SU-DHL-6 (cell line): ENCODE results near the gene TOP3A.

ENCODE experiments used
- H2AFZ ChIP-seq: fragments of 200-600 bp; sonication (generic); 2 replicates; pipeline ENCODE4 v1.6.1; 2014; ENCODE audit warnings: low read depth, mild to moderate bottlenecking, moderate library complexity, mixed read lengths, antibody characterized with exemption, low read length; ENCODE audit not compliant: severe bottlenecking
- H3F3A ChIP-seq: fragments of 200-600 bp; shearing (Covaris generic); 2 replicates; pipeline ENCODE4 v1.6.0; 2016; ENCODE audit warnings: antibody characterized with exemption, mild to moderate bottlenecking; ENCODE audit not compliant: insufficient read depth
- H3K27ac ChIP-seq: fragments of 200-600 bp; sonication (generic); 2 replicates; pipeline ENCODE4 v1.5.1; 2016; ENCODE audit warnings: low read depth, mild to moderate bottlenecking, low read length, moderate library complexity, mixed read lengths
- H3K27me3 ChIP-seq: fragments of 200-600 bp; sonication (generic), shearing (Covaris generic); 2 replicates; pipeline ENCODE4 v1.6.0; 2014; ENCODE audit warnings: mild to moderate bottlenecking, low read length
- H3K36me3 ChIP-seq: fragments of 200-600 bp; sonication (generic); 2 replicates; pipeline ENCODE4 v1.6.1; 2014; ENCODE audit warnings: mild to moderate bottlenecking, low read length, mixed read lengths
- H3K4me2 ChIP-seq: fragments of 300-600, 200-600 bp; shearing (Covaris generic), sonication (generic); 2 replicates; pipeline ENCODE4 v1.6.0; 2014; ENCODE audit warnings: low read length, low read depth, mild to moderate bottlenecking; ENCODE audit not compliant: poor library complexity, severe bottlenecking
- H3K4me3 ChIP-seq: fragments of 200-600 bp; sonication (generic); 2 replicates; pipeline ENCODE4 v1.5.1; 2014; ENCODE audit warnings: antibody characterized with exemption, low read length, mild to moderate bottlenecking, mixed read lengths; ENCODE audit not compliant: insufficient read depth, poor library complexity, severe bottlenecking
- H3K79me2 ChIP-seq: fragments of 200-600 bp; sonication (generic); 2 replicates; pipeline ENCODE4 v1.6.1; 2014; ENCODE audit warnings: mild to moderate bottlenecking, low read length, moderate library complexity; ENCODE audit not compliant: insufficient read depth
- H3K9ac ChIP-seq: fragments of 200-600 bp; sonication (generic); 2 replicates; pipeline ENCODE4 v1.7.0; 2014; ENCODE audit warnings: mild to moderate bottlenecking, low read length
- H3K9me2 ChIP-seq: fragments of 200-600 bp; sonication (generic); replicated peaks from 2 replicates; pipeline ENCODE4 v1.6.1; 2014; ENCODE audit warnings: low read length; ENCODE audit not compliant: insufficient read depth
- H3K9me3 ChIP-seq: fragments of 200-600 bp; sonication (generic); 2 replicates; pipeline ENCODE4 v1.6.1; 2014; ENCODE audit warnings: low read length, mixed read lengths; ENCODE audit not compliant: insufficient read depth
- H4K20me1 ChIP-seq: fragments of 200-600 bp; sonication (generic); 2 replicates; pipeline ENCODE4 v1.6.1; 2014; ENCODE audit warnings: low read depth, mild to moderate bottlenecking, antibody characterized with exemption, low read length, moderate library complexity, mixed read lengths
- CTCF ChIP-seq: fragments of 200-600 bp; sonication (generic); IDR thresholded peaks from one replicate; pipeline ENCODE4 v1.5.1; 2017; ENCODE audit warnings: antibody characterized with exemption, mild to moderate bottlenecking, low read length, moderate library complexity; ENCODE audit not compliant: insufficient read depth, poor library complexity, severe bottlenecking
- EZH2phosphoT487 ChIP-seq: fragments of 200-600 bp; sonication (generic), shearing (Covaris generic); conservative IDR thresholded peaks from 2 replicates; pipeline ENCODE4 v1.6.1; 2018; ENCODE audit warnings: mild to moderate bottlenecking, antibody characterized with exemption, low read length, moderate library complexity, mixed read lengths

Gene TOP3A

GRCh38 chr17:18248300-18248731, 66.5 kb downstream of the TOP3A start:
- H2AFZ ChIP-seq = no peak overlapping the region
- H4K20me1 ChIP-seq = no peaks in the 10 kb centered on the region
- no peak overlapping the region for H3K4me2 ChIP-seq
- no peak for TF ChIP-seq EZH2phosphoT487
- TF ChIP-seq CTCF = peak; percentile 61
- H3K9me3 ChIP-seq = no peaks in the 10 kb centered on the region
- no peaks in the 10 kb centered on the region for H3K36me3 ChIP-seq
- H3K9me2 ChIP-seq = no peaks in the 10 kb centered on the region
- H3K79me2 ChIP-seq = no peaks in the 10 kb centered on the region
- no peak overlapping the region for H3K4me3 ChIP-seq
- no peak overlapping the region for H3K9ac ChIP-seq
- H3K27me3 ChIP-seq = no peaks in the 10 kb centered on the region
- H3K27ac ChIP-seq = no peak overlapping the region
- H3F3A ChIP-seq = no peaks in the 10 kb centered on the region

GRCh38 chr17:18247613-18248001, 67.2 kb downstream of the TOP3A start:
- Histone ChIP-seq H3F3A (no peaks in the 10 kb centered on the region), H2AFZ (no peak overlapping the region), H4K20me1 (no peaks in the 10 kb centered on the region), H3K27ac (no peak overlapping the region), H3K79me2 (no peaks in the 10 kb centered on the region), H3K9me2 (no peaks in the 10 kb centered on the region), H3K36me3 (no peaks in the 10 kb centered on the region), H3K9ac (no peak overlapping the region), H3K4me2 (no peak overlapping the region), H3K4me3 (no peak overlapping the region), H3K27me3 (no peaks in the 10 kb centered on the region), H3K9me3 (no peaks in the 10 kb centered on the region)
- no peak for TF ChIP-seq EZH2phosphoT487
- no peak for TF ChIP-seq CTCF

GRCh38 chr17:18246880-18247612, 67.7 kb downstream of the TOP3A start:
- Histone ChIP-seq H3K36me3 (no peaks in the 10 kb centered on the region), H4K20me1 (no peaks in the 10 kb centered on the region), H3K27ac (no peak overlapping the region), H3K27me3 (no peaks in the 10 kb centered on the region), H2AFZ (no peak overlapping the region), H3K79me2 (no peaks in the 10 kb centered on the region), H3K9me3 (no peaks in the 10 kb centered on the region), H3K4me2 (no peak overlapping the region), H3F3A (no peaks in the 10 kb centered on the region), H3K9me2 (no peaks in the 10 kb centered on the region), H3K9ac (no peak overlapping the region), H3K4me3 (no peak overlapping the region)
- TF ChIP-seq CTCF = no peak
- no peak for TF ChIP-seq EZH2phosphoT487
